ENCODE measurements around the gene SH3PXD2A.

GRCh38 chr10:103599907-103600306 is 255.5 kb downstream of the SH3PXD2A start:
- TF ChIP-seq, protein P1, sequence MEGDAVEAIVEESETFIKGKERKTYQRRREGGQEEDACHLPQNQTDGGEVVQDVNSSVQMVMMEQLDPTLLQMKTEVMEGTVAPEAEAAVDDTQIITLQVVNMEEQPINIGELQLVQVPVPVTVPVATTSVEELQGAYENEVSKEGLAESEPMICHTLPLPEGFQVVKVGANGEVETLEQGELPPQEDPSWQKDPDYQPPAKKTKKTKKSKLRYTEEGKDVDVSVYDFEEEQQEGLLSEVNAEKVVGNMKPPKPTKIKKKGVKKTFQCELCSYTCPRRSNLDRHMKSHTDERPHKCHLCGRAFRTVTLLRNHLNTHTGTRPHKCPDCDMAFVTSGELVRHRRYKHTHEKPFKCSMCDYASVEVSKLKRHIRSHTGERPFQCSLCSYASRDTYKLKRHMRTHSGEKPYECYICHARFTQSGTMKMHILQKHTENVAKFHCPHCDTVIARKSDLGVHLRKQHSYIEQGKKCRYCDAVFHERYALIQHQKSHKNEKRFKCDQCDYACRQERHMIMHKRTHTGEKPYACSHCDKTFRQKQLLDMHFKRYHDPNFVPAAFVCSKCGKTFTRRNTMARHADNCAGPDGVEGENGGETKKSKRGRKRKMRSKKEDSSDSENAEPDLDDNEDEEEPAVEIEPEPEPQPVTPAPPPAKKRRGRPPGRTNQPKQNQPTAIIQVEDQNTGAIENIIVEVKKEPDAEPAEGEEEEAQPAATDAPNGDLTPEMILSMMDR (IDR thresholded peaks at IDR 0.05) = no peak
- TF ChIP-seq POLR2A (IDR thresholded peaks at IDR 0.05) = no peak
